MM.1S (cell line): ENCODE measurements around the gene PAQR5.

ENCODE experiments used
- DNase-seq: peaks from one replicate; pipeline ENCODE4 v3.0.0-alpha.2; 2015
- H2AFZ ChIP-seq: fragments of 300-600 bp; sonication (generic); 2 replicates; pipeline ENCODE4 v1.6.0; 2016; ENCODE audit warnings: antibody characterized with exemption, low read length
- H3F3A ChIP-seq: fragments of 300-600 bp; sonication (generic); 2 replicates; pipeline ENCODE4 v1.6.1; 2016; ENCODE audit warnings: mild to moderate bottlenecking, antibody characterized with exemption, low read length, moderate library complexity, mixed read lengths; ENCODE audit not compliant: insufficient read depth
- H3K27ac ChIP-seq: fragments of 300-600 bp; sonication (generic); 2 replicates; pipeline ENCODE4 v1.5.1; 2016; ENCODE audit warnings: mild to moderate bottlenecking, low read length
- H3K27me3 ChIP-seq: fragments of 300-600 bp; sonication (generic); replicated peaks from 2 replicates; pipeline ENCODE4 v1.6.0; 2016; ENCODE audit warnings: low read length; ENCODE audit not compliant: insufficient read depth
- H3K36me3 ChIP-seq: fragments of 300-600 bp; sonication (generic); replicated peaks from 2 replicates; pipeline ENCODE4 v1.6.1; 2016; ENCODE audit warnings: mild to moderate bottlenecking, low read length, mixed read lengths; ENCODE audit not compliant: insufficient read depth
- H3K4me1 ChIP-seq: fragments of 300-600 bp; sonication (generic); 2 replicates; pipeline ENCODE4 v1.6.1; 2016; ENCODE audit warnings: low read length, mixed read lengths
- H3K4me2 ChIP-seq: fragments of 300-600 bp; sonication (generic); 2 replicates; pipeline ENCODE4 v1.6.0; 2016; ENCODE audit warnings: low read depth, low read length
- H3K4me3 ChIP-seq: fragments of 300-600 bp; sonication (generic); 2 replicates; pipeline ENCODE4 v1.5.1; 2016; ENCODE audit warnings: low read length, mixed read lengths
- H3K79me2 ChIP-seq: fragments of 300-600 bp; sonication (generic); 2 replicates; pipeline ENCODE4 v1.6.1; 2016; ENCODE audit warnings: mixed run types, low read length, mixed read lengths
- H3K9ac ChIP-seq: fragments of 300-600 bp; sonication (generic); 2 replicates; pipeline ENCODE4 v1.6.1; 2016; ENCODE audit warnings: low read length, mixed read lengths
- H3K9me2 ChIP-seq: fragments of 300-600 bp; sonication (generic); replicated peaks from 2 replicates; pipeline ENCODE4 v1.6.1; 2016; ENCODE audit warnings: mild to moderate bottlenecking, low read length, mixed read lengths; ENCODE audit not compliant: insufficient read depth
- H3K9me3 ChIP-seq: fragments of 300-600 bp; sonication (generic); replicated peaks from 2 replicates; pipeline ENCODE4 v1.6.1; 2016; ENCODE audit warnings: mild to moderate bottlenecking, low read length, mixed read lengths; ENCODE audit not compliant: insufficient read depth
- H4K20me1 ChIP-seq: fragments of 300-600 bp; sonication (generic); 2 replicates; pipeline ENCODE4 v1.6.1; 2016; ENCODE audit warnings: mild to moderate bottlenecking, low read length, moderate library complexity, mixed read lengths; ENCODE audit not compliant: insufficient read depth
- EZH2 ChIP-seq: fragments of 300-600 bp; sonication (generic); optimal IDR thresholded peaks from 2 replicates; pipeline ENCODE3; 2017; ENCODE audit warnings: low read depth, mild to moderate bottlenecking, antibody characterized with exemption, low read length, mixed read lengths
- EZH2phosphoT487 ChIP-seq: fragments of 300-600 bp; sonication (generic); IDR thresholded peaks from 2 replicates; pipeline ENCODE4 v1.6.1; 2018; ENCODE audit warnings: antibody characterized with exemption, low read length
- TF ChIP-seq, protein P1 (sequence below): fragments of 300-600 bp; sonication (generic); IDR thresholded peaks from 2 replicates; pipeline ENCODE4 v1.5.1; 2016; ENCODE audit warnings: antibody characterized with exemption, low read length, mixed read lengths

The PAQR5 gene

DNA sequence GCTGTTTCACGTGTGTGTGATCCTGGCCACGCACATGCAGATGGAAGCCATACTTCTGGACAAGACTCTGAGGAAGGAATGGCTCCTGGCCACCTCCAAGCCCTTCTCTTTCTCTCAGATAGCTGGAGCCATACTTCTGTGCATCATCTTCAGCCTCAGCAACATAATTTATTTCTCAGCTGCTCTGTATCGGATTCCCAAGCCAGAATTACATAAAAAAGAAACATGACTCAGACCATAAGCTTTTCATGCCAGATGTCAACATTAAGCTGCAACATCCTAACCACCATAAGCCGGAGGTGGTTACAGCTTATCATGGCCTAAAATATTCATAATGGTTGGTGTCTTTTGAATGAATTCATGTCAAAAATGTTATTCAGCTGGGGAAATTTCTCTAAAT, 104.9 kb downstream of the PAQR5 start:
- Histone ChIP-seq H3K4me1 (no peaks in the 10 kb centered on the region), H2AFZ (no peak overlapping the region), H4K20me1 (no peaks in the 10 kb centered on the region), H3K27ac (no peak overlapping the region), H3K27me3 (no peaks in the 10 kb centered on the region), H3K36me3 (no peaks in the 10 kb centered on the region), H3K4me3 (no peak overlapping the region), H3F3A (no peaks in the 10 kb centered on the region), H3K9me3 (no peaks in the 10 kb centered on the region), H3K79me2 (no peaks in the 10 kb centered on the region), H3K9ac (no peak overlapping the region), H3K4me2 (no peak overlapping the region), H3K9me2 (no peaks in the 10 kb centered on the region)
- DNase-seq: no peak
- TF ChIP-seq EZH2 (no peak), EZH2phosphoT487 (no peak)
- TF ChIP-seq, protein P1, sequence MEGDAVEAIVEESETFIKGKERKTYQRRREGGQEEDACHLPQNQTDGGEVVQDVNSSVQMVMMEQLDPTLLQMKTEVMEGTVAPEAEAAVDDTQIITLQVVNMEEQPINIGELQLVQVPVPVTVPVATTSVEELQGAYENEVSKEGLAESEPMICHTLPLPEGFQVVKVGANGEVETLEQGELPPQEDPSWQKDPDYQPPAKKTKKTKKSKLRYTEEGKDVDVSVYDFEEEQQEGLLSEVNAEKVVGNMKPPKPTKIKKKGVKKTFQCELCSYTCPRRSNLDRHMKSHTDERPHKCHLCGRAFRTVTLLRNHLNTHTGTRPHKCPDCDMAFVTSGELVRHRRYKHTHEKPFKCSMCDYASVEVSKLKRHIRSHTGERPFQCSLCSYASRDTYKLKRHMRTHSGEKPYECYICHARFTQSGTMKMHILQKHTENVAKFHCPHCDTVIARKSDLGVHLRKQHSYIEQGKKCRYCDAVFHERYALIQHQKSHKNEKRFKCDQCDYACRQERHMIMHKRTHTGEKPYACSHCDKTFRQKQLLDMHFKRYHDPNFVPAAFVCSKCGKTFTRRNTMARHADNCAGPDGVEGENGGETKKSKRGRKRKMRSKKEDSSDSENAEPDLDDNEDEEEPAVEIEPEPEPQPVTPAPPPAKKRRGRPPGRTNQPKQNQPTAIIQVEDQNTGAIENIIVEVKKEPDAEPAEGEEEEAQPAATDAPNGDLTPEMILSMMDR: no peak

DNA sequence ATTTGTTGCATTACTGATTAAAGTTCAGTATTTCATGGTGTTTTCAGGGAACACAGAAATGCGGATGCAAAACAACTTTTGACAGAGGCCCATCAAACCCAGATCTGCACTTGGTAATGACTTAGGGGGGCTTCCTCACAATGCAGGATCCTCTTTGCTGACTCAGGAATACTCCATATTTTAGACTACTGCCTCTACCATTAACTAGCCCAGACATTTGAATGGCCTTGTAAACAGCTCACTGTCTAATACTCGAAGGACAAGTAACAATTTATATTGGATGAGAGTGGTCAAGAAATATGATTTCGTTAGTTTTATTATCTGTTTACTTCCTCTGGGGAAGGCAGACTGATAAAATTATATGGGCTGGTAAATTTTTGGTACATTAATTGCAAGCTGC, 106.4 kb downstream of the PAQR5 start:
- Histone ChIP-seq H3K4me2 (no peak overlapping the region), H3K9ac (no peak overlapping the region), H3K4me3 (no peak overlapping the region), H3K4me1 (no peaks in the 10 kb centered on the region), H3K27me3 (no peaks in the 10 kb centered on the region), H2AFZ (no peak overlapping the region), H4K20me1 (no peaks in the 10 kb centered on the region), H3F3A (no peaks in the 10 kb centered on the region), H3K9me2 (no peaks in the 10 kb centered on the region), H3K27ac (no peak overlapping the region), H3K79me2 (no peaks in the 10 kb centered on the region), H3K36me3 (no peaks in the 10 kb centered on the region), H3K9me3 (no peaks in the 10 kb centered on the region)
- no peak for DNase-seq
- TF ChIP-seq, protein P1: no peak

DNA sequence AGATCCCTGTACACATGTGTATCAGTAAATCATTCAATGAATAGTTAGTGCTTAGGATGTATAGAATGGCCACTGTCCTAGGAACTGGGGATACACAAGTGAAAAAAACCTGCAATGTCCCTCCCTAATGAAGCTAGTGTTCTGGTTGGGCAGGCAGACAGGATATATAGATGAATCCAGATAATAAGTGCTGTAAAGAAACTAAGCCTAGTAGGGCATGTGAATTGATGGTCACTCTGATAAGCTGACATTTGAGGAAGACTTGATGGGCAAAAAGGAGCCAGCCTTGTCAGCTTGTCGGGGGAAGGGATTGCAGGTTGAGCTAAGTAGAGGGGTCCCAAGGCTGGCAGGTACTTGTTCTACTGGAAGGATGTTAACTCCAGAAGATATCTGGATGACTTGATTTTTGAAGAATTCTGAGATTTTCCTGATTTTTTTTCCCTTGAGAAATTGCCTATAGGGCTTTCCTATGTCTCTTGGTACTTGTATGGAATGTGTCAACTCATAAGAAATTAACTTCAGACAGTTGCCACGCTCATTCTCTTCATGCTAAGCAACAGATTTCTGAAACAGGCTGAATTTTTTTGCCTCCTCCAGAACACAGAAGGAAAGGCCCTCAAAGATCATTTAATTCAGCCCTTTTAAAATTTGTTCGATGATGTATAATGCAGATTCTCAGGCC, 109.1 kb downstream of the PAQR5 start:
- H4K20me1 ChIP-seq: no peaks in the 10 kb centered on the region
- TF ChIP-seq EZH2phosphoT487 (no peak), EZH2 (no peak)
- TF ChIP-seq, protein P1: no peak
- DNase-seq: no peak
- no peaks in the 10 kb centered on the region for H3K9me3 ChIP-seq
- H3F3A ChIP-seq: no peaks in the 10 kb centered on the region
- H3K9me2 ChIP-seq: no peaks in the 10 kb centered on the region
- H3K4me3 ChIP-seq: no peak overlapping the region
- H3K27ac ChIP-seq: no peak overlapping the region
- no peaks in the 10 kb centered on the region for H3K79me2 ChIP-seq
- H3K4me1 ChIP-seq: no peaks in the 10 kb centered on the region
- no peak overlapping the region for H3K4me2 ChIP-seq
- H3K27me3 ChIP-seq: no peaks in the 10 kb centered on the region
- no peak overlapping the region for H2AFZ ChIP-seq
- no peak overlapping the region for H3K9ac ChIP-seq
- no peaks in the 10 kb centered on the region for H3K36me3 ChIP-seq
